Measurements from ENCODE around the gene HIGD2B. TPM values are rescaled to one million over a fixed set of nuclear protein-coding genes. Genes with fewer than 3 reads are reported as not detected.
"Not testable (repeated sequence)": the region's sequence is repeated elsewhere in the genome, so short reads cannot be mapped to it uniquely, and the experiment has no call there.

Gene HIGD2B
- total and polyA plus RNA-seq, 12 donors, result 0.10 TPM; not detected in 11

- H3K9me3 ChIP-seq (replicated peaks in 1 of 3), result no peaks in the 10 kb centered on the region
- WGBS, 4 donors, result 83 to 87% (median 86%) methylated on average over 4 of the region's 4 CpGs
- no peaks in the 10 kb centered on the region for H3K36me3 ChIP-seq (replicated peaks in 1 of 2)
- intact Hi-C loops (cut with DNase I), result loop anchor here in 1 of 2 donors (10.0 kb wide), 1 partner anchor 82 kb away; no protein-coding TSS in a partner anchor
- no peaks in the 10 kb centered on the region for H3K4me1 ChIP-seq (replicated peaks in 1 of 2)
- no peak overlapping the region for H3K4me3 ChIP-seq
- H3K27ac ChIP-seq, result no peak overlapping the region
- no peak for TF ChIP-seq CTCF (IDR thresholded peaks at IDR 0.05)
- TF ChIP-seq POLR2A (IDR thresholded peaks at IDR 0.05), result no peak
- no peak for DNase-seq
- peaks cover 5% of the 10 kb centered on the region for H3K27me3 ChIP-seq
Measured at GRCh38 chr15:72676838-72677237, 9.1 kb downstream of the HIGD2B start.

- Histone ChIP-seq H3K27me3 (no peaks in the 10 kb centered on the region), H3K4me1 (replicated peaks in 1 of 2) (no peaks in the 10 kb centered on the region), H3K9me3 (replicated peaks in 1 of 3) (no peaks in the 10 kb centered on the region), H3K4me3 (no peak overlapping the region), H3K36me3 (replicated peaks in 1 of 2) (no peaks in the 10 kb centered on the region), H3K27ac (no peak overlapping the region)
- TF ChIP-seq CTCF (IDR thresholded peaks at IDR 0.05) (no peak), POLR2A (IDR thresholded peaks at IDR 0.05) (no peak)
- 14 to 25% (median 19%) methylated on average over 3 of the region's 3 CpGs for WGBS, 4 donors
- no peak for DNase-seq
- intact Hi-C loops (cut with DNase I), result loop anchor here in 1 of 2 donors (10.0 kb wide), 1 partner anchor 77 kb away; no protein-coding TSS in a partner anchor
Measured at GRCh38 chr15:72671525-72671924, 14.5 kb downstream of the HIGD2B start.

- H3K36me3 ChIP-seq (replicated peaks in 1 of 2); H3K4me1 ChIP-seq (replicated peaks in 1 of 2); H3K27me3 ChIP-seq; H3K9me3 ChIP-seq (replicated peaks in 1 of 3): not testable (repeated sequence)
- WGBS, 4 donors, result 0 to 7% (median 4%) methylated on average over 4 to 8 of the region's 8 CpGs
- intact Hi-C loops (cut with DNase I), result loop anchor here in 1 of 2 donors (10.0 kb wide), 1 partner anchor 76 kb away; no protein-coding TSS in a partner anchor
- peak; percentile 80 to 94 (median 88) for DNase-seq
- peak overlapping the region in 2 of 5 donors; percentile 32 to 69 for H3K27ac ChIP-seq
- TF ChIP-seq CTCF (IDR thresholded peaks at IDR 0.05) (peak; percentile 65 to 91 (median 83)), POLR2A (IDR thresholded peaks at IDR 0.05) (peak in 1 of 2 donors; percentile 15)
- peak overlapping the region in 1 of 4 donors; percentile 22 for H3K4me3 ChIP-seq
Measured at GRCh38 chr15:72670656-72671352, 15.2 kb downstream of the HIGD2B start.

GRCh38 chr15:72669803-72670202, 16.2 kb downstream of the HIGD2B start:
- 88 to 99% (median 93%) methylated on average over 2 to 5 of the region's 6 CpGs for WGBS, 4 donors
- intact Hi-C loops (cut with DNase I), result loop anchor here in 1 of 2 donors (10.0 kb wide), 1 partner anchor 75 kb away; no protein-coding TSS in a partner anchor
- DNase-seq; H3K4me1 ChIP-seq (replicated peaks in 1 of 2); H3K36me3 ChIP-seq (replicated peaks in 1 of 2); H3K27ac ChIP-seq; H3K27me3 ChIP-seq; H3K9me3 ChIP-seq (replicated peaks in 1 of 3); H3K4me3 ChIP-seq: not testable (repeated sequence)

GRCh38 chr15:72665706-72666105, 20.3 kb downstream of the HIGD2B start:
- H3K9me3 ChIP-seq (replicated peaks in 1 of 3); H3K4me3 ChIP-seq; H3K4me1 ChIP-seq (replicated peaks in 1 of 2); H3K36me3 ChIP-seq (replicated peaks in 1 of 2); intact Hi-C loops (cut with DNase I); DNase-seq; H3K27ac ChIP-seq; H3K27me3 ChIP-seq: not testable (repeated sequence)
- 62 to 76% methylated on average over 3 to 5 of the region's 11 CpGs; no CpG with 5 or more reads in 2 of the 4 donors for WGBS, 4 donors

- intact Hi-C loops (cut with DNase I); H3K27ac ChIP-seq; H3K27me3 ChIP-seq; H3K36me3 ChIP-seq (replicated peaks in 1 of 2); DNase-seq; H3K4me3 ChIP-seq; H3K4me1 ChIP-seq (replicated peaks in 1 of 2); H3K9me3 ChIP-seq (replicated peaks in 1 of 3): not testable (repeated sequence)
- WGBS, 4 donors, result no CpG with 5 or more reads among the region's 8 CpGs
Measured at GRCh38 chr15:72663931-72664330, 22.1 kb downstream of the HIGD2B start.

GRCh38 chr15:72661081-72661480, 24.9 kb downstream of the HIGD2B start:
- intact Hi-C loops (cut with DNase I); H3K4me3 ChIP-seq; H3K27me3 ChIP-seq; H3K4me1 ChIP-seq (replicated peaks in 1 of 2); H3K27ac ChIP-seq; H3K9me3 ChIP-seq (replicated peaks in 1 of 3); H3K36me3 ChIP-seq (replicated peaks in 1 of 2); DNase-seq: not testable (repeated sequence)
- 78 to 86% (median 83%) methylated on average over 8 to 9 of the region's 10 CpGs for WGBS, 4 donors

- H3K36me3 ChIP-seq (replicated peaks in 1 of 2); DNase-seq; H3K27ac ChIP-seq; H3K4me3 ChIP-seq; H3K9me3 ChIP-seq (replicated peaks in 1 of 3); H3K27me3 ChIP-seq; H3K4me1 ChIP-seq (replicated peaks in 1 of 2); intact Hi-C loops (cut with DNase I): not testable (repeated sequence)
- no CpG with 5 or more reads among the region's 3 CpGs for WGBS, 4 donors
Measured at GRCh38 chr15:72656014-72656413, 30.0 kb downstream of the HIGD2B start.

All from adrenal gland (tissue), 12 donors.